ENCODE results near the gene ACLY. TPM values are rescaled to one million over a fixed set of nuclear protein-coding genes. Genes with fewer than 3 reads are reported as not detected.
A peak's percentile ranks its signal among the peaks of the same experiment; 100 is the strongest.

The ACLY gene
- total and polyA plus RNA-seq, 2 donors (not counting 1 experiment from before 2014, with no cell fraction given), result 40.2 to 91.5 TPM

- Histone ChIP-seq H3K9ac (ENCODE audit: low read length) (peak overlapping the region; percentile 98), H2AFZ (ENCODE audit: insufficient read depth, low read depth, low read length, poor library complexity, severe bottlenecking) (peak overlapping the region; percentile 100), H3K36me3 (replicated peaks in 1 of 2; ENCODE audit: control extremely low read depth in 1 of 2, control insufficient read depth in 1 of 2, extremely low read depth in 1 of 2, insufficient read depth in 2 of 2, low read length in 1 of 2) (no peaks in the 10 kb centered on the region), H3K4me3 (ENCODE audit: control extremely low read depth in 1 of 5, extremely low read depth in 1 of 5, insufficient read depth in 1 of 5, low read depth in 2 of 5, low read length in 4 of 5) (peak overlapping the region; percentile 44 to 99 (median 98)), H3K27me3 (replicated peaks in 1 of 4; ENCODE audit: control extremely low read depth in 1 of 4, control insufficient read depth in 3 of 4, insufficient read depth in 4 of 4, low read length in 3 of 4) (no peaks in the 10 kb centered on the region), H3K4me1 (ENCODE audit: control insufficient read depth in 2 of 2, insufficient read depth in 2 of 2, low read length in 2 of 2) (peaks cover 15 to 21% of the 10 kb centered on the region in 2 donors), H4K20me1 (ENCODE audit: control insufficient read depth, insufficient read depth, low read length, poor library complexity, severe bottlenecking) (peaks cover 32% of the 10 kb centered on the region), H3K4me2 (replicated peaks; ENCODE audit: low read depth, low read length, poor library complexity, severe bottlenecking) (peak overlapping the region; percentile 98), H3K79me2 (ENCODE audit: control insufficient read depth, insufficient read depth, low read length) (peaks cover 49% of the 10 kb centered on the region), H3K9me3 (ENCODE audit: control extremely low read depth in 1 of 3, control insufficient read depth in 2 of 3, insufficient read depth in 1 of 3, low read length in 2 of 3) (no peaks in the 10 kb centered on the region), H3K27ac (ENCODE audit: low read length in 2 of 2) (no peak overlapping the region)
- WGBS (ENCODE audit: insufficient coverage), result 21% methylated on average over 33 of the region's 33 CpGs
- no peak for ATAC-seq (ENCODE audit: low read depth)
- DNase-seq, result no peak
- peak overlapping the region; percentile 89 for H3K27ac Mint-ChIP-seq
- H3K4me3 Mint-ChIP-seq, result peak overlapping the region; percentile 91
- H3K9me3 Mint-ChIP-seq (ENCODE audit: insufficient read depth), result no peaks in the 10 kb centered on the region
- CTCF ChIA-PET, result interaction anchor here (0.6 to 1.5 kb wide), 5 partner anchors 11 to 329 kb away, joined by 3 to 6 read pairs (median 4); partner anchors contain the start of genes ODAD4 and P3H4
- H3K27me3 Mint-ChIP-seq, result no peaks in the 10 kb centered on the region
- intact Hi-C loops (cut with micrococcal nuclease), result loop anchor here (1.0 to 5.0 kb wide), 4 partner anchors 11 to 132 kb away; partner anchors contain the start of genes CNP, DNAJC7, JUP and ODAD4
- POLR2A ChIA-PET, result interaction anchor here (0.6 to 1.5 kb wide), 2 partner anchors 11 to 612 kb away, joined by 3 to 16 read pairs; partner anchors contain the start of gene ODAD4
- no peak for TF ChIP-seq EZH2 (IDR thresholded peaks at IDR 0.05; ENCODE audit: borderline replicate concordance, insufficient read depth, low read depth, low read length, poor library complexity, severe bottlenecking)
- TF ChIP-seq, protein P1, sequence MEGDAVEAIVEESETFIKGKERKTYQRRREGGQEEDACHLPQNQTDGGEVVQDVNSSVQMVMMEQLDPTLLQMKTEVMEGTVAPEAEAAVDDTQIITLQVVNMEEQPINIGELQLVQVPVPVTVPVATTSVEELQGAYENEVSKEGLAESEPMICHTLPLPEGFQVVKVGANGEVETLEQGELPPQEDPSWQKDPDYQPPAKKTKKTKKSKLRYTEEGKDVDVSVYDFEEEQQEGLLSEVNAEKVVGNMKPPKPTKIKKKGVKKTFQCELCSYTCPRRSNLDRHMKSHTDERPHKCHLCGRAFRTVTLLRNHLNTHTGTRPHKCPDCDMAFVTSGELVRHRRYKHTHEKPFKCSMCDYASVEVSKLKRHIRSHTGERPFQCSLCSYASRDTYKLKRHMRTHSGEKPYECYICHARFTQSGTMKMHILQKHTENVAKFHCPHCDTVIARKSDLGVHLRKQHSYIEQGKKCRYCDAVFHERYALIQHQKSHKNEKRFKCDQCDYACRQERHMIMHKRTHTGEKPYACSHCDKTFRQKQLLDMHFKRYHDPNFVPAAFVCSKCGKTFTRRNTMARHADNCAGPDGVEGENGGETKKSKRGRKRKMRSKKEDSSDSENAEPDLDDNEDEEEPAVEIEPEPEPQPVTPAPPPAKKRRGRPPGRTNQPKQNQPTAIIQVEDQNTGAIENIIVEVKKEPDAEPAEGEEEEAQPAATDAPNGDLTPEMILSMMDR (IDR thresholded peaks at IDR 0.05), result no peak
- peaks cover 35% of the 10 kb centered on the region for H3K4me1 Mint-ChIP-seq
Observed at GRCh38 chr17:41919165-41919817, 540 bp upstream of the ACLY start.
